ENCODE measurements around the gene MAP3K4.

GRCh38 chr6:161115468-161115867 is 123.9 kb downstream of the MAP3K4 start:
- TF ChIP-seq CTCF (conservative IDR thresholded peaks at IDR 0.05) = no peak
- no peak for TF ChIP-seq ZFX (IDR thresholded peaks at IDR 0.05)
